ENCODE measurements around the gene BCL2.

BCL2 gene

DNA sequence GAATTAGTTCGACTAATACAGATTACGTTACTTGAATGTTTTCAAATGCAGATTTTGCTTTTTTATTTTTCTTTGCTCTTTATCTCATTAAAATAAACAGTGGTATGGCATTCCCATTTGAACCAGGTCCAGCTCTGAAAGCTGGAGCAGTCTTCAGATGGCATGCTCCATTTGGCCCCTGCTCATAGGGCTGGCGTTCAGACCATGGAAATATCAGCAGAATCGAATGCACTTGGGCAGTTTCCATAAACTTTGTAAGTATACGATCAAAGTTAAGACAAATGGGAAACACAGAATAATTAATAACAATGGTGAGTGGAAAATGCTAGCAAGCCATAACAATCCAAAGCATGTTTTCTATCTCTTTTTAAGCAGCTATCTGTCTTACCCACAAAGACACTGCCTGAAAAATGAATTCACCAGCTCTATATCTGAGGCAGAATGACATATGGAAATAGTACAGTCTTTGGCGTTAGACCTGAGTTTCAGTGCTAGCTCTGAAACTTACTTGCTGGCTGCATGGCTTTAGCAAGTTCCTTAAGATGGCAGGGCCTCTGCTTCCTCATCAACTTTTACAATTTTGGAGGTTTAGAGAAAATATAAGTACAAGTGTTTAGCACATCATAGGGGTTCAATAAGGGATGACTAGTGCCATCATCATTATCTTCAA lies 131.6 kb downstream of the BCL2 start:
- Histone ChIP-seq H3K9me3 (no peaks in the 10 kb centered on the region), H3K4me1 (ENCODE audit: control insufficient read depth in 1 of 2, insufficient read depth in 1 of 2, low read depth in 1 of 2, low read length in 1 of 2) (peaks cover 0 to 4% of the 10 kb centered on the region in 2 experiments), H3K4me3 (ENCODE audit: low read depth in 1 of 2, low read length in 1 of 2) (no peak overlapping the region), H3K27ac (no peak overlapping the region), H3K27me3 (no peaks in the 10 kb centered on the region), H3K36me3 (no peaks in the 10 kb centered on the region)
- TF ChIP-seq, protein P1, sequence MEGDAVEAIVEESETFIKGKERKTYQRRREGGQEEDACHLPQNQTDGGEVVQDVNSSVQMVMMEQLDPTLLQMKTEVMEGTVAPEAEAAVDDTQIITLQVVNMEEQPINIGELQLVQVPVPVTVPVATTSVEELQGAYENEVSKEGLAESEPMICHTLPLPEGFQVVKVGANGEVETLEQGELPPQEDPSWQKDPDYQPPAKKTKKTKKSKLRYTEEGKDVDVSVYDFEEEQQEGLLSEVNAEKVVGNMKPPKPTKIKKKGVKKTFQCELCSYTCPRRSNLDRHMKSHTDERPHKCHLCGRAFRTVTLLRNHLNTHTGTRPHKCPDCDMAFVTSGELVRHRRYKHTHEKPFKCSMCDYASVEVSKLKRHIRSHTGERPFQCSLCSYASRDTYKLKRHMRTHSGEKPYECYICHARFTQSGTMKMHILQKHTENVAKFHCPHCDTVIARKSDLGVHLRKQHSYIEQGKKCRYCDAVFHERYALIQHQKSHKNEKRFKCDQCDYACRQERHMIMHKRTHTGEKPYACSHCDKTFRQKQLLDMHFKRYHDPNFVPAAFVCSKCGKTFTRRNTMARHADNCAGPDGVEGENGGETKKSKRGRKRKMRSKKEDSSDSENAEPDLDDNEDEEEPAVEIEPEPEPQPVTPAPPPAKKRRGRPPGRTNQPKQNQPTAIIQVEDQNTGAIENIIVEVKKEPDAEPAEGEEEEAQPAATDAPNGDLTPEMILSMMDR (IDR thresholded peaks at IDR 0.05), result no peak

DNA sequence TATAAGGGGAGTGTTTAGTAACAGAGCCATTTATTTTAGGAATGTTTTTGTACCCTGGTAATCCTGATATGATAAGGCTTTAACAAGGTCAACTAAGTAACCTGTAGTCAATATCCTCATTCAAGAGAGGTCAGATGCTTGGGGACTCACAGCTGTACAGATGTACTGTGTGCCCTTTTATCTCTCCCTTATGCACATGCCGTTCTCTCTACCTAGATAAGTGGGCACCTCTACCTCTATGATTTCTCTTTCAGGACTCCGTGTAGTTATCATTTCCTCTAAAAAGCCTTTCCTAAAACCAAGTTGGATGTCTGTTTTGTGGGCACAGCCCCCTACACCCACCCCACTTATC lies 132.4 kb downstream of the BCL2 start:
- peaks cover 0 to 4% of the 10 kb centered on the region in 2 experiments for H3K4me1 ChIP-seq (ENCODE audit: control insufficient read depth in 1 of 2, insufficient read depth in 1 of 2, low read depth in 1 of 2, low read length in 1 of 2)
- H3K27me3 ChIP-seq, result no peaks in the 10 kb centered on the region
- H3K9me3 ChIP-seq, result no peaks in the 10 kb centered on the region
- no peak overlapping the region for H3K27ac ChIP-seq
- H3K4me3 ChIP-seq (ENCODE audit: low read depth in 1 of 2, low read length in 1 of 2), result no peak overlapping the region
- no peaks in the 10 kb centered on the region for H3K36me3 ChIP-seq
- TF ChIP-seq, protein P1 (IDR thresholded peaks at IDR 0.05), result no peak

DNA sequence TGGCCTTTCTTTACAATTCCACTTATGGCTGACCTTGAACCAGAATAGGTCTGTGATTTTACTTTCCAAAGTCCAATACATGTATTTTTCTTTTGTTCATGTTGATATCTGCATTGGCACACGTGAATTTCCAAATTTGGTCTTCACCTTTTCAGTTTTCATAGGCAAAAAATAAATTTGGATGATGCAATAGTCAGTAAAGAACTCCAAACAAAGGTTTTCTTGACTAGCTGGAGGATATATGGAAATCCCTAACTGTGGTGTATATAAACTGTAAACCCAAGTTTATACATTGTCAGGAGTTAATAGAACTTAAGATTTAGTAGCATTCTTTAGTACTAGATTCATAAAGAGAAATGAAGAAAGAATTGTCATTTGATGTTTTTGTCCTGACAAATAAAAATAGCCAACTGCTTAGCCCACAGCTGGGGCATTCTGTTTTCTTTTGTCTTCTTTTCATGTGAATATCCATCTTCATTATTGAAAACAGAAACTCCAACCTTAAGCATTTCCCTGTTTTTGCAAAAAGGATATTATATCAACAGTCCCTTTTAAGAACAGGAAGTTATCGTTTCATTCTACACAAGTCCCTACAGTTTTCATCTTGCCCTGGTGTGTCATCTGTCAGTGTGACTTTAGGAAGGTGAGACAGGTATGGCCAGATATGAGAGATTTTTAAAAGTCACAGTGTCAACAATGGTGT lies 132.9 kb downstream of the BCL2 start:
- H3K36me3 ChIP-seq, result no peaks in the 10 kb centered on the region
- no peaks in the 10 kb centered on the region for H3K9me3 ChIP-seq
- TF ChIP-seq, protein P1 (IDR thresholded peaks at IDR 0.05), result no peak
- peaks cover 0 to 4% of the 10 kb centered on the region in 2 experiments for H3K4me1 ChIP-seq (ENCODE audit: control insufficient read depth in 1 of 2, insufficient read depth in 1 of 2, low read depth in 1 of 2, low read length in 1 of 2)
- no peak overlapping the region for H3K4me3 ChIP-seq (ENCODE audit: low read depth in 1 of 2, low read length in 1 of 2)
- H3K27ac ChIP-seq, result no peak overlapping the region
- no peaks in the 10 kb centered on the region for H3K27me3 ChIP-seq

DNA sequence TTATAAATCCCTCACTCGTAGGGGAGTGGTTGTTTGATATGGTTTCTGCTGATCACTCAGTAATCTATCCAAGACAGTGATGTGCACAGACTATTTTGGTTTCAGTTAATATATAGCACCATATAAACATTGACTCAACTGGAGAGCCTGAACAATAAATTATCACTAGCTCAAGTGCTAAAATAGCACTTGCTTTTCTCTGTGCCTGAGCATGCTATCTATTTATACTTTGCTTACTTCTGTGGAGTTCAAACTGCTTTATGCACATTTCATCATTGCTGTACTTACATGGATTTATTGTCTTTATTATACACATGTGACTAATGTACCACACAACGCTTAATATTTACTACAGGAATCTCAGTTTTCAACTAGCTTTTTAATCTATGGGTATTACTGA lies 133.6 kb downstream of the BCL2 start:
- H3K27ac ChIP-seq, result no peak overlapping the region
- TF ChIP-seq, protein P1 (IDR thresholded peaks at IDR 0.05), result no peak
- H3K27me3 ChIP-seq, result no peaks in the 10 kb centered on the region

DNA sequence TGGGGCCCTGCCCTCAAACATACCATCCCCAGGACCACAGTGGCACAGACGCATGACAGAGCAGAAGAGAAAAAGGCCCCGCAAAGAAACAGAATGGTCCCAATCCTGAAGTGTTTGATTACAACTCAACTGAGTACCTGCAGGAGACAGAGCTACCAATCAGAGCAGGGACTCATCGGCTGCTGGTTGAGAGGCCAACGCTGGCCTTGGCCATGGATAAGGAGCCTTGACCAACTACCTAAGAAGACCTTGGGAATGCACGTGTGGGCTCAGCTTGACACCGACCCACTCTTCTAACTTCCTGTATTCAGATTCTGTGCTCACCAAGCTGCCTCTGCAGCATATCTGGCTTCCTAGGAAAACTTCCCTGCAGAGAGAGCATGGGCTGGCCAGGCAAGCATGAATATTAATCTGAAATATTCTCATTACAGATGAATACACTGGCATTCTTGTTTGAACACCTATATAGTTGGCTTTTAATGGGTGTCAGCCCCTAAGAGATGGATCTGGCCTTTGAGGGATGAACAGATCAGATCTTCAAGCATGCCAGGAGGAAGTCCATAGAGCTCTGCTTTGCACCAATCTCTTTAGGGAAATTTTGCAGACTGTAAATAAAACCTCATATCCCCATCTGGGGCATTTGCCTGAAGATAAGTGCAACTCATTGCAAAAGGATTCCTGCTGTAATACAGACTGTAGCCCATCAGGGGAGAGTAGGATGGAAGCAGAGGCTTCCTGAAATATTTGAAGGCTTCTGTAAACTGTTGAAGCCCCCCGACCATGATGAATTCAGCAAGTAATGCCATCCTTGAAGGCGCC lies 135.4 kb downstream of the BCL2 start:
- no peaks in the 10 kb centered on the region for H3K27me3 ChIP-seq
- H3K36me3 ChIP-seq, result no peaks in the 10 kb centered on the region
- TF ChIP-seq, protein P1 (IDR thresholded peaks at IDR 0.05), result no peak
- H3K4me3 ChIP-seq (ENCODE audit: low read depth in 1 of 2, low read length in 1 of 2), result no peak overlapping the region
- H3K4me1 ChIP-seq (ENCODE audit: control insufficient read depth in 1 of 2, insufficient read depth in 1 of 2, low read depth in 1 of 2, low read length in 1 of 2), result peaks cover 0 to 4% of the 10 kb centered on the region in 2 experiments
- no peak overlapping the region for H3K27ac ChIP-seq
- H3K9me3 ChIP-seq, result no peaks in the 10 kb centered on the region

More for the DNA sequence above, 133.6 kb downstream of the BCL2 start:
- Histone ChIP-seq H3K36me3 (no peaks in the 10 kb centered on the region), H3K4me1 (ENCODE audit: control insufficient read depth in 1 of 2, insufficient read depth in 1 of 2, low read depth in 1 of 2, low read length in 1 of 2) (peaks cover 0 to 4% of the 10 kb centered on the region in 2 experiments), H3K4me3 (ENCODE audit: low read depth in 1 of 2, low read length in 1 of 2) (no peak overlapping the region), H3K9me3 (no peaks in the 10 kb centered on the region)

Measured in neutrophil (primary cell).